Epidermal melanocyte (primary cell): Measurements from ENCODE around the gene ITGB6.

Source experiments
- DNase-seq: peaks from one replicate; pipeline ENCODE4 v3.0.0; 2011; ENCODE audit warnings: low spot score; ENCODE audit not compliant: insufficient read length

The ITGB6 gene

GRCh38 chr2:160092445-160092844, 107.6 kb downstream of the ITGB6 start:
- DNase-seq = no peak

GRCh38 chr2:160091381-160091780, 108.7 kb downstream of the ITGB6 start:
- no peak for DNase-seq

- no peak for DNase-seq
Measured at GRCh38 chr2:160087854-160088745, 112.0 kb downstream of the ITGB6 start.

GRCh38 chr2:160085662-160086061, 114.4 kb downstream of the ITGB6 start:
- no peak for DNase-seq

- DNase-seq = no peak
Measured at GRCh38 chr2:160077912-160078810, 121.9 kb downstream of the ITGB6 start.

GRCh38 chr2:160076914-160077313, 123.2 kb downstream of the ITGB6 start:
- DNase-seq = no peak

GRCh38 chr2:160076241-160076640, 123.8 kb downstream of the ITGB6 start:
- DNase-seq = no peak

- DNase-seq = peak; percentile 50
Measured at GRCh38 chr2:160075171-160075570, 124.9 kb downstream of the ITGB6 start.

GRCh38 chr2:160073284-160073888, 126.7 kb downstream of the ITGB6 start:
- no peak for DNase-seq

- DNase-seq = no peak
Measured at GRCh38 chr2:160068906-160069305, 131.2 kb downstream of the ITGB6 start.

GRCh38 chr2:160064916-160065315, 135.2 kb downstream of the ITGB6 start:
- no peak for DNase-seq

- no peak for DNase-seq
Measured at GRCh38 chr2:160063879-160064612, 136.0 kb downstream of the ITGB6 start.

GRCh38 chr2:160063271-160063670, 136.8 kb downstream of the ITGB6 start:
- no peak for DNase-seq

GRCh38 chr2:160062292-160063005, 137.6 kb downstream of the ITGB6 start, which contains the start of gene PLA2R1:
Gene PLA2R1 (minus strand): TSS chr2:160062615. CDS start chr2:160062403, 212 bp downstream.
- DNase-seq = peak; percentile 61

GRCh38 chr2:160061944-160062291, 138.2 kb downstream of the ITGB6 start:
- no peak for DNase-seq

GRCh38 chr2:160061533-160061932, 138.5 kb downstream of the ITGB6 start:
- DNase-seq = no peak

- no peak for DNase-seq
Measured at GRCh38 chr2:160060297-160060696, 139.8 kb downstream of the ITGB6 start.

- DNase-seq = no peak
Measured at GRCh38 chr2:160057356-160057755, 142.7 kb downstream of the ITGB6 start.

- DNase-seq = no peak
Measured at GRCh38 chr2:160055726-160056108, 144.4 kb downstream of the ITGB6 start.

GRCh38 chr2:160054984-160055725, 144.9 kb downstream of the ITGB6 start:
- peak; percentile 68 for DNase-seq
